IMR-90 (cell line): ENCODE results near the gene KCNQ1. TPM values are rescaled to one million over a fixed set of nuclear protein-coding genes. Genes with fewer than 3 reads are reported as not detected.

Experiments
- ATAC-seq: fragments of 200-7000 bp; cut with Tn5 transposase; 2 replicates; pipeline ENCODE4 v1.9.1; 2020; ENCODE audit warnings: low read depth, mild to moderate bottlenecking, moderate library complexity
- BruUV-seq: library from RNA; stranded (reverse); fragments of 400-500 nt; replicated peaks from 2 replicates; lab custom pipeline; 2021; lab: Mats Ljungman, UMichigan
- CTCF ChIA-PET: fragments of 300-600 bp; formaldehyde crosslinking; extraction: SDS; loops from one replicate; lab custom pipeline; 2021; ENCODE audit warnings: antibody characterized with exemption; lab: Yijun Ruan, JAX
- POLR2A ChIA-PET: fragments of 300-600 bp; sonication (Branson Sonifier 250); formaldehyde crosslinking; loops from one replicate; lab custom pipeline; 2022; ENCODE audit warnings: antibody characterized with exemption; ENCODE audit not compliant: unreplicated experiment; lab: Charles Lee
- DNase-seq: peaks from one replicate; pipeline ENCODE4 v3.0.0; 2013
- H2AFZ ChIP-seq: replicated peaks from 2 replicates; pipeline ENCODE3; 2013; ENCODE audit warnings: low read length, mild to moderate bottlenecking; ENCODE audit not compliant: poor library complexity
- H2AK5ac ChIP-seq: 2 replicates; pipeline ENCODE4 v1.6.1; 2013; ENCODE audit warnings: low read depth, low read length, inconsistent platforms
- H2AK9ac ChIP-seq: replicated peaks from 2 replicates; pipeline ENCODE3; 2013; ENCODE audit warnings: mild to moderate bottlenecking, low read depth, low read length, moderate library complexity; ENCODE audit not compliant: poor library complexity
- H2BK120ac ChIP-seq: 2 replicates; pipeline ENCODE4 v1.6.1; 2013; ENCODE audit warnings: low read depth, low read length, inconsistent platforms
- H2BK15ac ChIP-seq: 3 replicates; pipeline ENCODE4 v1.6.1; 2013; ENCODE audit warnings: low read depth, low read length, inconsistent platforms
- H2BK20ac ChIP-seq: 2 replicates; pipeline ENCODE4 v1.6.1; 2013; ENCODE audit warnings: low read depth, mild to moderate bottlenecking, inconsistent platforms, low read length, moderate library complexity
- H2BK5ac ChIP-seq: 2 replicates; pipeline ENCODE4 v1.6.1; 2013; ENCODE audit warnings: mild to moderate bottlenecking, low read depth, low read length, inconsistent platforms; ENCODE audit not compliant: poor library complexity, severe bottlenecking
- H3K14ac ChIP-seq: replicated peaks from 2 replicates; pipeline ENCODE4 v1.6.1; 2013; ENCODE audit warnings: low read depth, low read length, inconsistent platforms
- H3K18ac ChIP-seq: 2 replicates; pipeline ENCODE4 v1.6.1; 2013; ENCODE audit warnings: low read depth, low read length, control low read depth
- H3K23ac ChIP-seq: 2 replicates; pipeline ENCODE4 v1.6.1; 2013; ENCODE audit warnings: low read depth, low read length, inconsistent platforms
- H3K27ac ChIP-seq: 2 replicates; pipeline ENCODE4 v1.5.1; 2013; ENCODE audit warnings: mild to moderate bottlenecking, control low read depth, low read length; ENCODE audit not compliant: insufficient read depth
- H3K27me3 ChIP-seq: 2 replicates; pipeline ENCODE4 v1.6.1; 2013; ENCODE audit warnings: low read length; ENCODE audit not compliant: control insufficient read depth, insufficient read depth
- H3K36me3 ChIP-seq: 2 replicates; pipeline ENCODE4 v1.6.1; 2013; ENCODE audit warnings: low read length, mixed read lengths; ENCODE audit not compliant: control insufficient read depth, insufficient read depth
- H3K4ac ChIP-seq: 2 replicates; pipeline ENCODE4 v1.6.1; 2013; ENCODE audit warnings: low read depth, low read length, inconsistent platforms
- H3K4me1 ChIP-seq: 2 replicates; pipeline ENCODE4 v1.6.1; 2013; ENCODE audit warnings: low read length, mixed read lengths; ENCODE audit not compliant: control insufficient read depth, insufficient read depth
- H3K4me2 ChIP-seq: 2 replicates; pipeline ENCODE4 v1.6.1; 2013; ENCODE audit warnings: low read depth, mild to moderate bottlenecking, control low read depth, low read length, moderate library complexity
- H3K4me3 ChIP-seq: 2 replicates; pipeline ENCODE4 v1.5.1; 2013; ENCODE audit warnings: low read depth, mild to moderate bottlenecking, control low read depth, low read length, moderate library complexity; ENCODE audit not compliant: insufficient read depth
- H3K56ac ChIP-seq: 2 replicates; pipeline ENCODE4 v1.6.1; 2013; ENCODE audit warnings: low read length, inconsistent platforms; ENCODE audit not compliant: insufficient read depth; ENCODE audit errors: extremely low read depth
- H3K79me1 ChIP-seq, 2 experiments: 2 replicates each; pipeline ENCODE4 v1.6.1; 2013; ENCODE audit warnings: low read length in 2 of 2, inconsistent platforms in 1 of 2, low read depth in 1 of 2
- H3K9ac ChIP-seq: 2 replicates; pipeline ENCODE4 v1.6.1; 2013; ENCODE audit warnings: low read depth, low read length, control low read depth
- H3K9me1 ChIP-seq: 2 replicates; pipeline ENCODE4 v1.6.1; 2013; ENCODE audit warnings: low read length, inconsistent platforms; ENCODE audit not compliant: insufficient read depth
- H3K9me3 ChIP-seq: 2 replicates; pipeline ENCODE4 v1.6.1; 2013; ENCODE audit warnings: low read length; ENCODE audit not compliant: control insufficient read depth, insufficient read depth
- H4K20me1 ChIP-seq: 2 replicates; pipeline ENCODE4 v1.6.1; 2013; ENCODE audit warnings: low read length, inconsistent platforms; ENCODE audit not compliant: insufficient read depth
- H4K5ac ChIP-seq: 2 replicates; pipeline ENCODE4 v1.6.1; 2013; ENCODE audit warnings: mild to moderate bottlenecking, low read depth, low read length, control low read depth
- H4K8ac ChIP-seq, 2 experiments: 2 replicates each; pipeline ENCODE4 v1.6.1; 2013; ENCODE audit warnings: low read depth in 2 of 2, low read length in 2 of 2, control low read depth in 1 of 2, inconsistent platforms in 1 of 2
- H4K91ac ChIP-seq: 2 replicates; pipeline ENCODE4 v1.6.1; 2013; ENCODE audit warnings: low read depth, low read length, inconsistent platforms; ENCODE audit not compliant: insufficient read depth
- BHLHE40 ChIP-seq: fragments of 150-350 bp; IDR thresholded peaks from 2 replicates; pipeline ENCODE4 v1.6.1; 2016; ENCODE audit warnings: mild to moderate bottlenecking, low read depth, low read length
- CEBPB ChIP-seq: IDR thresholded peaks from 2 replicates; pipeline ENCODE4 v1.6.1; 2012; ENCODE audit warnings: low read depth, low read length, improper control_type of control experiment
- CHD1 ChIP-seq: IDR thresholded peaks from 2 replicates; pipeline ENCODE4 v1.6.1; 2012; ENCODE audit warnings: low read depth, low read length, improper control_type of control experiment
- ELK1 ChIP-seq: fragments of 150-350 bp; IDR thresholded peaks from 2 replicates; pipeline ENCODE4 v1.6.1; 2016; ENCODE audit warnings: low read depth, mild to moderate bottlenecking, low read length, moderate library complexity, borderline replicate concordance
- FOS ChIP-seq: fragments of 150-350 bp; IDR thresholded peaks from 2 replicates; pipeline ENCODE4 v1.6.1; 2016; ENCODE audit warnings: low read depth, low read length
- MAFK ChIP-seq: IDR thresholded peaks from 2 replicates; pipeline ENCODE4 v1.6.1; 2012; ENCODE audit warnings: low read depth, low read length, improper control_type of control experiment
- MAZ ChIP-seq: IDR thresholded peaks from 2 replicates; pipeline ENCODE4 v1.6.1; 2012; ENCODE audit warnings: low read depth, mild to moderate bottlenecking, low read length, improper control_type of control experiment, moderate library complexity, borderline replicate concordance
- MXI1 ChIP-seq: IDR thresholded peaks from 2 replicates; pipeline ENCODE4 v1.6.1; 2012; ENCODE audit warnings: low read depth, mild to moderate bottlenecking, low read length, moderate library complexity, borderline replicate concordance
- NFE2L2 ChIP-seq: fragments of 150-350 bp; IDR thresholded peaks from 2 replicates; pipeline ENCODE4 v1.6.1; 2016; ENCODE audit warnings: low read depth, mild to moderate bottlenecking, low read length
- POLR2A ChIP-seq: IDR thresholded peaks from 2 replicates; pipeline ENCODE4 v1.6.1; 2012; ENCODE audit warnings: mild to moderate bottlenecking, low read depth, low read length
- RAD21 ChIP-seq: IDR thresholded peaks from 2 replicates; pipeline ENCODE4 v1.6.1; 2012; ENCODE audit warnings: low read length, improper control_type of control experiment
- RCOR1 ChIP-seq: IDR thresholded peaks from 2 replicates; pipeline ENCODE4 v1.6.1; 2012; ENCODE audit warnings: mild to moderate bottlenecking, low read length, improper control_type of control experiment; ENCODE audit not compliant: insufficient replicate concordance
- RFX5 ChIP-seq: IDR thresholded peaks from 2 replicates; pipeline ENCODE4 v1.8.0; 2012; ENCODE audit warnings: low read depth, mild to moderate bottlenecking, low read length, moderate library complexity
- SMC3 ChIP-seq: fragments of 150-350 bp; IDR thresholded peaks from 2 replicates; pipeline ENCODE4 v1.6.1; 2016; ENCODE audit warnings: low read depth, mild to moderate bottlenecking, antibody characterized with exemption, low read length, moderate library complexity
- USF2 ChIP-seq: fragments of 150-350 bp; IDR thresholded peaks from 2 replicates; pipeline ENCODE4 v1.6.1; 2017; ENCODE audit warnings: mild to moderate bottlenecking, antibody characterized with exemption, low read length, low read depth
- WGBS, 2 experiments: methylation state at CpG; one replicate each; pipeline versions ENCODE4 v1.1.5 to v1.1.7; 2013; ENCODE audit warnings: missing lambda C conversion rate in 2 of 2; ENCODE audit not compliant: insufficient read length in 1 of 2; ENCODE audit errors: extremely low coverage in 2 of 2; 5-methylcytosine and 5-hydroxymethylcytosine counted together
- dilution Hi-C: fragments of 300-500 bp; cut with HindIII; formaldehyde crosslinking; loops from one replicate; pipeline ENCODE4 v1.14.3; 2018; ENCODE audit warnings: low sequenced_read_pairs; ENCODE audit not compliant: unreplicated experiment
- in situ Hi-C: fragments of 300-500 bp; cut with MboI; formaldehyde crosslinking; loops from 3 replicates; pipeline ENCODE4 v1.14.3; 2019; ENCODE audit warnings: low sequenced_read_pairs, inconsistent platforms, mixed read lengths
- intact Hi-C: fragments of 100-400 bp; cut with micrococcal nuclease; formaldehyde crosslinking; loops from 2 replicates; pipeline ENCODE4 v1.10.0; 2022
- polyA plus RNA-seq, 3 experiments: library from polyadenylated mRNA; depleted of rRNA; stranded (reverse); fragments of >200 nt; gene quantifications; 2 replicates each; pipeline ENCODE4 v1.2.3, GENCODE V29; 2012; ENCODE audit warnings: low replicate concordance in 1 of 3
- total RNA-seq: library from RNA; depleted of rRNA; stranded (reverse); fragments of >200 nt; gene quantifications from 2 replicates; pipeline ENCODE4 v1.2.3, GENCODE V29; 2012
- TF ChIP-seq, protein P1 (sequence below): conservative IDR thresholded peaks from 2 replicates; pipeline ENCODE4 v1.5.1; 2012; ENCODE audit warnings: mild to moderate bottlenecking, low read depth, low read length, improper control_type of control experiment

KCNQ1 gene
- total and polyA plus RNA-seq, 2 of the 4 experiments (the other 2 are of a cell fraction): 0.07 TPM; not detected in 1

- WGBS, 2 experiments: 67% methylated on average over 5 of the region's 14 CpGs; no CpG with 5 or more reads in 1 of the 2 experiments
- Histone ChIP-seq H3K9me3 (no peaks in the 10 kb centered on the region), H3K4me2 (no peak overlapping the region), H3K18ac (no peak overlapping the region), H3K4ac (no peak overlapping the region), H2AK9ac (no peak overlapping the region), H3K27ac (no peak overlapping the region), H3K9me1 (no peaks in the 10 kb centered on the region), H2BK15ac (no peak overlapping the region), H3K4me3 (no peak overlapping the region), H2BK120ac (no peak overlapping the region), H2AFZ (no peak overlapping the region), H3K56ac (no peak overlapping the region), H3K27me3 (peaks cover 64% of the 10 kb centered on the region), H3K14ac (no peak overlapping the region), H3K23ac (no peak overlapping the region), H4K91ac (no peak overlapping the region), H3K9ac (no peak overlapping the region), H2AK5ac (no peak overlapping the region), H3K4me1 (no peaks in the 10 kb centered on the region), H3K79me1 (no peaks in the 10 kb centered on the region), H4K8ac (no peak overlapping the region), H2BK20ac (no peak overlapping the region), H3K36me3 (no peaks in the 10 kb centered on the region), H2BK5ac (no peak overlapping the region), H4K20me1 (no peaks in the 10 kb centered on the region), H4K5ac (no peak overlapping the region)
- ChIA-PET POLR2A (no interaction called here), CTCF (no interaction called here)
- in situ Hi-C loops: no loop called here
- intact Hi-C loops: no loop called here
- TF ChIP-seq ELK1: no peak
- TF ChIP-seq, protein P1, sequence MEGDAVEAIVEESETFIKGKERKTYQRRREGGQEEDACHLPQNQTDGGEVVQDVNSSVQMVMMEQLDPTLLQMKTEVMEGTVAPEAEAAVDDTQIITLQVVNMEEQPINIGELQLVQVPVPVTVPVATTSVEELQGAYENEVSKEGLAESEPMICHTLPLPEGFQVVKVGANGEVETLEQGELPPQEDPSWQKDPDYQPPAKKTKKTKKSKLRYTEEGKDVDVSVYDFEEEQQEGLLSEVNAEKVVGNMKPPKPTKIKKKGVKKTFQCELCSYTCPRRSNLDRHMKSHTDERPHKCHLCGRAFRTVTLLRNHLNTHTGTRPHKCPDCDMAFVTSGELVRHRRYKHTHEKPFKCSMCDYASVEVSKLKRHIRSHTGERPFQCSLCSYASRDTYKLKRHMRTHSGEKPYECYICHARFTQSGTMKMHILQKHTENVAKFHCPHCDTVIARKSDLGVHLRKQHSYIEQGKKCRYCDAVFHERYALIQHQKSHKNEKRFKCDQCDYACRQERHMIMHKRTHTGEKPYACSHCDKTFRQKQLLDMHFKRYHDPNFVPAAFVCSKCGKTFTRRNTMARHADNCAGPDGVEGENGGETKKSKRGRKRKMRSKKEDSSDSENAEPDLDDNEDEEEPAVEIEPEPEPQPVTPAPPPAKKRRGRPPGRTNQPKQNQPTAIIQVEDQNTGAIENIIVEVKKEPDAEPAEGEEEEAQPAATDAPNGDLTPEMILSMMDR: no peak
- TF ChIP-seq CEBPB: no peak
- no peak for TF ChIP-seq POLR2A
- TF ChIP-seq RFX5: no peak
- no peak for TF ChIP-seq SMC3
- TF ChIP-seq BHLHE40: no peak
- TF ChIP-seq FOS: no peak
- TF ChIP-seq CHD1: no peak
- no peak for TF ChIP-seq RCOR1
- no peak for TF ChIP-seq RAD21
- no peak for TF ChIP-seq USF2
- no peak for TF ChIP-seq MAZ
- TF ChIP-seq MAFK: no peak
- no peak for TF ChIP-seq MXI1
- no peak for TF ChIP-seq NFE2L2
- no TSS peak for BruUV-seq
- DNase-seq: no peak
- dilution Hi-C loops: no loop called here
- no peak for ATAC-seq
Measured at GRCh38 chr11:2716376-2717095, 271.7 kb downstream of the KCNQ1 start.
